Transverse colon (tissue), 4 donors: ENCODE data around the gene DCTPP1. TPM values are rescaled to one million over a fixed set of nuclear protein-coding genes. Genes with fewer than 3 reads are reported as not detected.

Experiments
- DNase-seq: peaks from one replicate; pipeline ENCODE4 v3.0.0-alpha.2; 2019
- H3K27ac ChIP-seq, 4 donors: fragments of 200-600 bp; sonication (generic); 2 replicates each; pipeline ENCODE4 v1.5.1; 2016 to 2018; ENCODE audit warnings: inconsistent platforms in 4 of 4
- H3K27me3 ChIP-seq: fragments of 200-600 bp; sonication (generic); 2 replicates; pipeline ENCODE4 v1.5.1; 2017; ENCODE audit warnings: inconsistent platforms
- H3K36me3 ChIP-seq, 4 donors: fragments of 200-600 bp; sonication (generic); 2 replicates each; pipeline ENCODE4 v1.5.1; 2017 to 2019; ENCODE audit warnings: inconsistent platforms in 4 of 4
- H3K4me1 ChIP-seq, 4 donors: fragments of 200-600 bp; sonication (generic); 2 replicates each; pipeline ENCODE4 v1.5.1; 2017 to 2020; ENCODE audit warnings: inconsistent platforms in 4 of 4
- H3K4me3 ChIP-seq, 4 donors: fragments of 200-600 bp; sonication (generic); 1 replicate in 1 of 4; 2 replicates in 3 of 4; pipeline versions ENCODE4 v1.5.1 to v1.6.1; 2017 to 2019; ENCODE audit warnings: inconsistent platforms in 4 of 4
- H3K9me3 ChIP-seq, 2 donors: fragments of 200-600 bp; sonication (generic); 2 replicates each; pipeline ENCODE4 v1.5.1; 2017 to 2019; ENCODE audit warnings: inconsistent platforms in 2 of 2
- CTCF ChIP-seq, 5 experiments: fragments of 200-600 bp in 3 of 5; fragments of 450-650 bp in 2 of 5; sonication (generic) in 3 of 5; IDR thresholded peaks; 1 replicate in 2 of 5; 2 replicates in 3 of 5; pipeline ENCODE4 v1.5.1; 2016 to 2017; ENCODE audit warnings: antibody characterized with exemption in 5 of 5, inconsistent platforms in 3 of 5, mild to moderate bottlenecking in 2 of 5, moderate library complexity in 1 of 5
- EP300 ChIP-seq: sonication (generic); formaldehyde crosslinking; IDR thresholded peaks from one replicate; pipeline ENCODE4 v1.6.1; 2017; ENCODE audit warnings: antibody characterized with exemption, low read depth
- POLR2A ChIP-seq: fragments of 450-650 bp; IDR thresholded peaks from one replicate; pipeline ENCODE4 v1.6.1; 2016; ENCODE audit warnings: antibody characterized with exemption, mild to moderate bottlenecking, moderate library complexity
- POLR2AphosphoS5 ChIP-seq, 3 donors: sonication (generic); formaldehyde crosslinking; IDR thresholded peaks; one replicate each; pipeline ENCODE4 v1.6.1; 2016; ENCODE audit warnings: antibody characterized with exemption in 3 of 3
- WGBS, 2 donors: methylation state at CpG; one replicate each; pipeline ENCODE4 v1.1.5; 2018; ENCODE audit warnings: low coverage in 1 of 2; 5-methylcytosine and 5-hydroxymethylcytosine counted together
- in situ Hi-C, 4 donors: fragments of 200-750 bp; cut with MboI; loops; one replicate each; pipeline versions ENCODE4 v1.15.0 to v1.15.1; 2017; ENCODE audit warnings: low sequenced_read_pairs in 3 of 4, low pct_ligation_motif_present in 1 of 4, low pct_unique_long_range_greater_than_20kb in 1 of 4
- intact Hi-C: fragments of 100-400 bp; cut with DNase I; formaldehyde crosslinking; loops from one replicate; pipeline ENCODE4 v1.15.1; 2023; ENCODE audit warnings: low total_unique reads
- total RNA-seq, 4 donors: library from RNA; depleted of rRNA; stranded (reverse); fragments of >200 nt; gene quantifications; one replicate each; pipeline ENCODE4 v1.1.0, GENCODE V29; 2016

DCTPP1 gene
- total RNA-seq, 4 donors from 2014 or later: 35.2 to 74.1 (median 50.0) TPM

GRCh38 chr16:30474684-30475083 is 44.9 kb upstream of the DCTPP1 start:
- Histone ChIP-seq H3K27ac (peak overlapping the region in 1 of 4 donors; percentile 58), H3K36me3 (no peaks in the 10 kb centered on the region), H3K27me3 (peaks cover 8% of the 10 kb centered on the region), H3K9me3 (no peaks in the 10 kb centered on the region), H3K4me1 (no peaks in the 10 kb centered on the region), H3K4me3 (no peak overlapping the region)
- in situ Hi-C loops: no loop called here
- 87 to 90% methylated on average over 4 to 7 of the region's 7 CpGs for WGBS, 2 donors
- intact Hi-C loops: no loop called here
- TF ChIP-seq CTCF (IDR thresholded peaks at IDR 0.05): no peak
- TF ChIP-seq POLR2AphosphoS5 (IDR thresholded peaks at IDR 0.05): no peak
- no peak for TF ChIP-seq EP300
- no peak for TF ChIP-seq POLR2A
- DNase-seq: no peak

- intact Hi-C loops: no loop called here
- Histone ChIP-seq H3K9me3 (no peaks in the 10 kb centered on the region), H3K27me3 (peaks cover 8% of the 10 kb centered on the region), H3K36me3 (no peaks in the 10 kb centered on the region), H3K27ac (peak overlapping the region; percentile 58 to 69 (median 64)), H3K4me1 (no peaks in the 10 kb centered on the region), H3K4me3 (peak overlapping the region in 1 of 4 donors; percentile 30)
- TF ChIP-seq POLR2A: no peak
- WGBS, 2 donors: 65% methylated on average over 28 of the region's 35 CpGs; no CpG with 5 or more reads in 1 of the 2 donors
- in situ Hi-C loops: no loop called here
- no peak for DNase-seq
These were observed 44.2 kb upstream of the DCTPP1 start for GRCh38 chr16:30474074-30474452.

GRCh38 chr16:30473231-30474073 is 43.6 kb upstream of the DCTPP1 start:
- Histone ChIP-seq H3K4me1 (no peaks in the 10 kb centered on the region), H3K27ac (peak overlapping the region; percentile 58 to 69 (median 64)), H3K9me3 (no peaks in the 10 kb centered on the region), H3K27me3 (peaks cover 8% of the 10 kb centered on the region), H3K36me3 (no peaks in the 10 kb centered on the region), H3K4me3 (peak overlapping the region in 2 of 4 donors; percentile 12 to 30)
- DNase-seq: peak; percentile 25
- intact Hi-C loops: no loop called here
- TF ChIP-seq CTCF (IDR thresholded peaks at IDR 0.05) (no peak), POLR2A (no peak), POLR2AphosphoS5 (IDR thresholded peaks at IDR 0.05) (no peak), EP300 (no peak)
- in situ Hi-C loops: no loop called here
- 43 to 63% methylated on average over 3 to 19 of the region's 19 CpGs for WGBS, 2 donors

GRCh38 chr16:30472328-30472942 is 42.6 kb upstream of the DCTPP1 start, which contains the start of gene ITGAL:
TSS of gene ITGAL (plus strand) at chr16:30472742. CDS start at chr16:30472838, 96 bp downstream.
- no peaks in the 10 kb centered on the region for H3K36me3 ChIP-seq
- no peak for TF ChIP-seq CTCF (IDR thresholded peaks at IDR 0.05)
- TF ChIP-seq POLR2A: peak; percentile 15
- no peak for TF ChIP-seq EP300
- TF ChIP-seq POLR2AphosphoS5 (IDR thresholded peaks at IDR 0.05): peak in 2 of 3 donors; percentile 36 to 44
- in situ Hi-C loops (no loop called here), intact Hi-C loops (no loop called here)
- H3K4me3 ChIP-seq: peak within 1 kb of the TSS in 2 of 4 donors; percentile 12 to 30
- DNase-seq: peak; percentile 72
- peak within 1 kb of the TSS; percentile 58 to 69 (median 64) for H3K27ac ChIP-seq
- 49 to 52% methylated on average over 7 to 8 of the region's 8 CpGs for WGBS, 2 donors
- peaks cover 8% of the 10 kb centered on the region for H3K27me3 ChIP-seq
- no peaks in the 10 kb centered on the region for H3K4me1 ChIP-seq
- no peaks in the 10 kb centered on the region for H3K9me3 ChIP-seq
